GM18507 (cell line): ENCODE data around the gene ANKRD62.

Experiments used
- DNase-seq: peaks from one replicate; pipeline ENCODE4 v3.0.0; 2011; ENCODE audit warnings: low read depth; ENCODE audit not compliant: insufficient read length; ENCODE audit errors: extremely low spot score
- FAIRE-seq: peaks from 2 replicates; lab custom pipeline; 2011; peaks lifted over from hg19 to GRCh38; lab: Jason Lieb, UNC

Gene ANKRD62

GRCh38 chr18:12154361-12154760, 60.7 kb downstream of the ANKRD62 start:
- no peak for DNase-seq
- FAIRE-seq, result no peak

- DNase-seq (no peak), FAIRE-seq (no peak)
Measured at GRCh38 chr18:12155996-12156395, 62.4 kb downstream of the ANKRD62 start.

- FAIRE-seq (no peak), DNase-seq (no peak)
Measured at GRCh38 chr18:12159446-12159845, 65.8 kb downstream of the ANKRD62 start.

GRCh38 chr18:12162786-12163185, 69.1 kb downstream of the ANKRD62 start:
- DNase-seq (no peak), FAIRE-seq (no peak)

GRCh38 chr18:12165038-12165768, 71.6 kb downstream of the ANKRD62 start:
- FAIRE-seq (no peak), DNase-seq (no peak)
